SU-DHL-6 (cell line): ENCODE results near the gene TNFRSF9.

Experiments
- CTCF ChIP-seq: fragments of 200-600 bp; sonication (generic); IDR thresholded peaks from one replicate; pipeline ENCODE4 v1.5.1; 2017; ENCODE audit warnings: antibody characterized with exemption, mild to moderate bottlenecking, low read length, moderate library complexity; ENCODE audit not compliant: insufficient read depth, poor library complexity, severe bottlenecking
- EZH2phosphoT487 ChIP-seq: fragments of 200-600 bp; sonication (generic), shearing (Covaris generic); conservative IDR thresholded peaks from 2 replicates; pipeline ENCODE4 v1.6.1; 2018; ENCODE audit warnings: mild to moderate bottlenecking, antibody characterized with exemption, low read length, moderate library complexity, mixed read lengths

- TF ChIP-seq CTCF (no peak), EZH2phosphoT487 (no peak)
Observed at GRCh38 chr1:7932524-7933138, 8.0 kb downstream of the TNFRSF9 start.
